Lung microvascular endothelial cell (primary cell): ENCODE data around the gene PPM1D. TPM values are rescaled to one million over a fixed set of nuclear protein-coding genes. Genes with fewer than 3 reads are reported as not detected.
"Not testable (repeated sequence)": the region's sequence is repeated elsewhere in the genome, so short reads cannot be mapped to it uniquely, and the experiment has no call there.

Experiments
- DNase-seq, 2 donors: peaks; one replicate each; pipeline versions ENCODE4 v3.0.0 to v3.0.0-alpha.2; 2010; ENCODE audit warnings: low read depth in 2 of 2
- total RNA-seq: library from RNA; depleted of rRNA; stranded (reverse); fragments of >200 nt; gene quantifications from 2 replicates; pipeline ENCODE4 v1.2.1, GENCODE V29; 2014

PPM1D gene
- total RNA-seq, 1 donor from 2014 or later: 24.2 TPM

DNA sequence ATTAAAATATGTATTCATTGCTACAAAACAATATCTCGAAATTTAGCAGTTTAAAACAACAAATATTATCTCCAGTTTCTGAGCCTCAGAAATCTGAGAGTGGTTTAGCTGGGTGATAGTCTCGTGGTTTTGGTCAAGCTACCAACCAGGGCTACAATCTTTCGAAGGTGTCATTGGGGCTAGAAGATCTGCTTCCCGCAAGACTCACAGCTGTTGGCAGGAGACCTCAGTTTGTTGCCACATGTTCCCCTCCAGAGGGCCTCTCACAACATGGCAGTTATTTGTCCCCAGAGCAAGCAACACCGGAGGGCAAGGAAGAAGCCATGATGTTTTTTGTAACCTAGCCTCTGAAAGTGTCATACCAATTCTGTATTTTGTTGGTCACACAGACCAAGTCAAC is 65.6 kb downstream of the PPM1D start:
- no peak for DNase-seq

DNA sequence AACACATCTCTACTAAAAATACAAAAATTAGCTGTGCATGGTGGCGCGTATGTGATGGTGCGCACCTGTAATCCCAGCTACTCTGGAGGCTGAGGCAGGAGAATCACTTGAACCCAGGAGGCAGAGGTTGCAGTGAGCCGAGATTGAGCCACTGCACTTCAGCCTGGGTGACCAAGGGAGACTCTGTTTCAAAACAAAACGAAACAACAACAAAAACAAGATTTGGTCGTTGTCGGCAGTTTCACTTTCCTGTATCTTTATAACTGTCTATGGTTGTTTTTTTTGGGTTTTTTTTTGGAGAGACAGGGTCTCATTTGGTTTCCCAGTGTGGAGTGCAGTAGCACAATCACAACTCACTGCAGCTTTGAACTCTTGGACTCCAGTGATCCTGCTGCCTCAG is 68.7 kb downstream of the PPM1D start:
- not testable (repeated sequence) for DNase-seq

DNA sequence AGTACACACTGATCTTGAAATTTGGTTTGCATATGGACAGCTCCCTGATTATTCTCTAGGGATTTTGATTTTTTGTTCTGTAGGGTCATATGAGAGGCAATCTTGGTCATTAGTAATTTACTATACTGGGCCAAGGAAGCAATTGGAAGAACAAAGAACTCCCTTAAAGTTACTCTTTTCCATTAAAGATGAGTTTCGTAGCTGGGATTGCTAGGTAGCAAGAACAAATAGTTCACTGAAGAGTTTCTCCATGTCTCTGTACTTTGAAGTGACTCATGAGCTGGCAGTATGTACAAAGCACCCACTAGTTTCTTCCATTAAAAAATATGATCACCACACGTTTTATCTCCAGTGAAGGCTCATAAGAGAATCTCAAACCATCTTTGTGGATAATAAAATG is 71.5 kb downstream of the PPM1D start:
- no peak for DNase-seq

DNA sequence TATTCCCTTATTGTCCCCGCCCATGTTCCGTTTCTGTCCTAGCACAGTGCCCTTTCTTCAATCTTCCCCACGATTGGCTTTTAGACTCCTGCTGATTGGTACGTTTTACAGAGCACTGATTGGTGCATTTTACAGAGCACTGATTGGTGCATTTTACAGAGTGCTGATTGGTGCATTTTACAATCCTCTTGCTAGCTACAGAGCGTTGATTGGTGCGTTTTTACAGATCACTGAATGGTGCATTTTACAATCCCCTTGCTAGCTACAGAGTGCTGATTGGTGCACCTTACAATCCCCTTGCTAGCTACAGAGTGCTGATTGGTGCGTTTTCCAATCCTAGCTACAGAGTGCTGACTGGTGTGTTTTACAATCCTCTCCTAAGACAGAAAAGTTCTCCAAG is 74.6 kb downstream of the PPM1D start:
- not testable (repeated sequence) for DNase-seq

DNA sequence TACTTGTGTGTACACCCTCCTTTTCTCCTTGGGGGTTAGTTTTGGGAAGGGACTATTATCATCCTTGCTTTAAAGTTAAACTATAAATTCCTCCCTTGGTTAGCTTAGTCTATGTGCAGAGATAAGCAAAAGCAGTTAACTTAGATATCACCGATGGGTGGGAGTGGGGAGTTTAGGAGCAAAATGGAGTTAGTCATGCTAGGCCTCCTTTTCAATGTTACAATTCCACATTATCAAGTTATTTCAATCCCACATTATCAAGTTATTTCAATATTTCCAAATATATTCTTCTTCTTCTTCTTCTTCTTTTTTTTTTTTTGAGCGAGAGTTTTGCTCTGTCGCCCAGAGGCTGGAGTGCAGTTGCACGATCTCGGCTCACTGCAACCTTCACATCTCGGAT is 76.0 kb downstream of the PPM1D start:
- no peak for DNase-seq

DNA sequence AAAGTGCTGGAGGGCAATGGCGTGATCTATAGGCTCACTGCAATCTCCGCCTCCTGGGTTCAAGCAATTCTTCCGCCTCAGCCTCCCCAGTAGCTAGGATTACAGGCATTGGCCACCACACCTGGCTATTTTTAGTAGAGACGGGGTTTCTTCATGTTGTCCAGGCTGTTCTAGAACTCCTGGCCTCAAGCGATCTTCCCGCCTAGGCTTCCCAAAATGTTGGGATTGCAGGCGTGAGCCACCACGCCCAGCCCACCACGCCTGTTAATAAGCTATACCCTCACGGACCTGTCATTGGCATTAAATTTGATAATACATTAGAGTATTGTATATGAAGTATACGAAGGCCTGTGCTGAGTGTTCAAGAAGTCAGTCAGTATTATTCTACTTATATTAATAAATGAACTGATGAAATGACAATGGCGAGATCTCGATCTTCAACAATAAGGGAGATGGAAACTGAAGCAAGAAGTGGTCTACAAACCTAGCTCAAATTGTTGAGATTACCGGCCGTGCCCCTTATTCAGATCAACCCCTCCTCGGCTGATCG is 76.8 kb downstream of the PPM1D start:
- DNase-seq: peak in 1 of 2 donors; percentile 0

DNA sequence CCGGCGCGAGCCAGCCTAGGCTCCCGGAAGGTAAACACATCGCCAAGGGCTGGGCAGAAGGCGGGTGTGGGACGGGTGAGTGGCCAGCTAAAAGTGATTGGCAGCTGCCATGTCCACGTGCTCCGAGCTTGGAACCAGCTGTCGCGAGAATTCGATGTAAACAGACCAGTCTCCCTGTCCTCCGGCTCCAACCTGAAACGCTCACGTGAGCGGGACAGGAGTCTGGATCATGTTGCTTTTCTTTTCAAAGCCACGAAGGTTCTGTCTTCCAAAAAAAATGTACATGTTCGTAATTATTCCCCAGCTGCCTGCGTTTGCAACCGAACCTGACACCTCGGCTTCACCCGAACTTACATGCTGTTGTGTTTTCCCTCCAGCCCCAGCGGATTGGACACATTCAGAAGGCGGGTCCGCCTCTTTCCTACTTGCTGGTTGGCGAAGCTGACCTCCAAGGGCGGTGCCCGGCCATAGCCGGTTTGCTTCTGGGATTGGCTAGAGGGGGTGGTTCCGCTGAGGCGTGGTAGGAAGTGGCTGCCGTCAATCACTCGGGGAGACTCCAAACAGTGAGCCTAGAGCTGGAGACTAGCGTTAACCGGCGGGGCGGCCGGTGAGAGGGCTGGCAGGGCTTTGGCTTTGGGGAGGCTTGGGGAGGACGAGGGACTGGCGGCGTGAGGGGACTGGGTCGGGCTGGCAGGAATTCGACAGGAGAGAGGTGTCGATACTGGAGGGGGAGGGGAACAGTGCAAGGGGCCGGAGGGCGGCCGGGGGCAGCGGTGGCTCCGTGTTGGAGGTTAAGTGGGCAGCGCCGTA is 77.5 kb downstream of the PPM1D start, which contains the start of gene BCAS3:
TSS of gene BCAS3 (plus strand) at position 544 of the 810 bp plus-strand sequence.
- peak; percentile 99 for DNase-seq

DNA sequence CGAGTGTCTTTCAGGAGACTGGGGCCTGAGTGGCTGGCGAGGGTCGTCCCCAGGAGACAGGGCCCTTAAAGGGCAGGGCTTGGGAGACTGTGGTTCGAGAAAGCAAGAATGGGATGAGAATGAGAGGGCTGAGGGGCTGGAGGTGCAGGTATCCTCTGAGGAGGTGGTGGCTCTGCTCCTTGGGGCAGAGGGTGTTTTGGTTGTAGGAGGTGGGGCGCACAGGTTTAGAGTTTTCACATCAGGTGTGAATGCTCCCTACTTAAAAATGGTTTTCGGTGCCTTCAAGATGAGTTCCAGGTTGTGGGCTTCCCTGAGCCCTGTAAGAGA is 78.1 kb downstream of the PPM1D start:
- no peak for DNase-seq

DNA sequence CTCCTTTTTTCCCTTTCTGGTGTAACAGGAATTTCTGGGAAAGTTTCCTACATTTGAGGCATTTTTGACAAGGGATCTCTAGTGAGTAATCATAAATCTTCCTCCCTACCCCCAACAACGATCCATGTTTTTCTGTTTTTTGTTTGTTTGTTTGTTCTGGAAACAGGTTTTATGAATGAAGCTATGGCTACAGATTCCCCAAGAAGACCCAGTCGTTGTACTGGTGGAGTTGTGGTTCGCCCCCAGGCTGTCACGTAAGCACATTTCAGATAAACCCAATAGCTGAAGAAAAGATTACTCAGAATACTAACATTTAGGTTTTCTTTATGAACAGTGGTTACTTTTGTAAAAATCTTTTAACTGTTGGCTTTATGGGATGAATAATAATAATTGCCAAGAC is 79.3 kb downstream of the PPM1D start:
- no peak for DNase-seq

DNA sequence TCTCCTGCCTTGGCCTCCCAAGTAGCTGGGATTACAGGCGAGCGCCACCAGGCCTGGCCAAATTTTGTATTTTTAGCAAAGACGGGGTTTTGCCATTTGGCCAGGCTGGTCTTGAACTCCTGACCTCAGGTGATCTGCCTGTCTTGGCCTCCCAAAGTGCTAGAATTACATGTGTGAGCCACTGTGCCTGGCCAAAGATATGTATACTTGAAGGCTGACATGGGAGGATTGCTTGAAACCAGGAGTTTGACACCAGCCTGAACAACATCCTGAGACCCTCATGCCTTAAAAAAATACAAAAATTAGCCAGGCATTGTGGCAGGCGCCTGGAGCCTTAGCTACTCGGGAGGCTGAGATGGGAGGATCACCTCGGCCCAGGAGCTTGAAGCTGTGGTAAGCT is 80.8 kb downstream of the PPM1D start:
- no peak for DNase-seq

DNA sequence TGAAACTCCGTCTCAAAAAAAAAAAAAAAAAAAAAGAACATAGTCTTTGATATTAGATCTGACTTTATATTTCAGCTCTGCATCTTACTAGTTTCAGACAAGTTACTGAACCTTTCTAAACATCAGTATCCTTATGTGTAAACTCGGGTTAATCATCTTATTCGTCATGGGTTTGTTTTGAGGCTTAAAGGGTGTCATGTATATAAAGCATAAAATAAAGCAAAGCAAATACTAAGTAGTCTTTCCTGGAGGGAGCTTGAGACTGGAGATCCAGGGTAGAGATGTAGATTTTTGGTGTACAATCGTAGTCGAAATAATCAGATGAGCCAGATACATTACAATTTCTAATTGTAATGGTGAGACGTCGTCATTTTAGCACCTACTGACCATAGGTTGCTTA is 85.4 kb downstream of the PPM1D start:
- DNase-seq: no peak

DNA sequence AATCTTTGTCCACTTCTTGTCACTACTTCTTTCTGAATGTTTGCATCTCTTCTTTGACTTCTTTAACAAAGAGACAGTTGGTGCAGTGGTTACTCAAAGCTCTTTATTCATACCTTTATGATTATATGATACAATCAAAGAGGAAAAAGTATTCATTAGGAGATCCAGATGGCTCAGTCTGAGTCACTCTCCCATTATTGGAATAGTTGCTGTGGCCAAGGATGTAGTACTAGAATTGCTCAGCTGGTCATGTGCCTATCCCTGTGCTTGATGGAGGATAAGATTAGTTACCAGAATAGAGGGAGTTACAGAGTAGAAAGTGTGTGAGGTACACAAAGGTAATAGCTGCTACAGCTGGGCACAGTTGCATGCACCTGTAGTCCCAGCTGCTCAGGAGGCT is 96.0 kb downstream of the PPM1D start:
- DNase-seq: peak in 1 of 2 donors; percentile 26

DNA sequence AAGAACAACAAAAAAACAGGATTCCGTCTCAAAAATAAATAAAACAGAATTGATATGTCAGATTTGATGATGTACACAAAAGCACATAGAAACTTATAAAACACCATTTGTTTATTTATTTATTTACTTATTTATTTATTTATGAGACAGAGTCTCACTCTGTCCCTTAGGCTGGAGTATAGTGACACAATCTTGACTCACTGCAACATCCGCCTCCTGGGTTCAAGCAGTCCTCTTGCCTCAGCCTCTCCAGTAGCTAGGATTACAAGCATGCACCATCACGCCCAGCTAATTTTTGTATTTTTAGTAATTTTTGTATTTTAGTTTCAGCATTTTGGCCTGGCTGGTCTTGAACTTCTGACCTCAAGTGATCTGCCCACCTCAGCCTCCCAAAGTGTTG is 99.1 kb downstream of the PPM1D start:
- DNase-seq: no peak

DNA sequence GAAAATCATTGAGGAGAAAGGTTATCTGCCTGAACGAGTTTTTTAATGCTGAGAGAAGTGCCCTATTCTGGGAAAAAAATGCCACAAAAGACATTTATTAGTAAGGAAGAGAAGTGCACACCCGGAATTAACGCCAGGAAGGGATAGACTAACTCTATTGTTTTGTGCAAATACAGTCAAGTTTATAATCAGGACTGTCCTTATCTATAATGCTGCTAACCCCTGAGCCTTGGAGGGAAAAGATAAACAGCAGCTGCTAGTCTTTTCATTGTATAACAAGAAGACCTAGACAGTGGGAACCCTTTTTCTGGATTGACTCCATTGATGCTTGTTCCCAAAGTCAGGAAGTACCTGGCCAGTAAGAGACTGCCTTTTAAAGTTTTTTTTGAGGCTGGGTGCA is 104.2 kb downstream of the PPM1D start:
- DNase-seq: peak in 1 of 2 donors; percentile 9

DNA sequence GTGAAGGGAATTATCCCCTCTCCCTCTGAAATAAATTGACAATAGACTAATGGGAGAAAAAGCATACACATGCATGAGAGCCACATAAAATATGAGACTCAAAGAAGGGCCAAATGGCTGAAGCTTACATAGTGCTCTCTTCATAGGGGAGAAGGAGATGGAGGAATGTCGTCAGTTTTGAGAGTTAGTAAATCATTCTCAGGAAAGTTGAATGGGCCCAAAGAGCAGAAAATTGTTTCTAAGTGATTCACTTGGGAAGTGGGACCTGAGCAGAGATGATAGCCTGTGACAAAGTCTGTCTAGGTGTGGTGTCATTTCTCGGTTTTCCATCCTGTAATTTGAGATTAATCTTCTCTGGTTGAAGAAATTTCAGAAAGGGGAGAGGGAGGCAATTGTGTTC is 112.7 kb downstream of the PPM1D start:
- DNase-seq: no peak

DNA sequence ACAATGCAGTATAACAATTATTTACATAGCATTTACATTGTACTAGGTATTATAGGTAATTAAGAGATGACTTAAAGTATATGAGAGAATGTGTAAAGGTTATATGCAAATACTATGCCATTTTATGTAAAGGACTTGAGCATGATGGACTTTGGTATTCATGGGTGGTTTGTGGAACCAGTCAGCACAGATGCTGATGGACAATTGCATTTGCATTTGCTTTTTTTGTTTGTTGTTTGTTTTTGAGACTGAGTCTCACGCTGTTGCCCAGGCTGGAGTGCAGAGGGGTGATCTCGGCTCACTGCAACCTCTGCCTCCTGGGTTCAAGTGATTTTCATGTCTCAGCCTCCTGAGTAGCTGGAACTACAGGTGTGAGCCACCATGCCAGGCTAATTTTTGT is 113.6 kb downstream of the PPM1D start:
- no peak for DNase-seq

Other genes with a start within 250 kb of the PPM1D start
- gene USP32, start 208.1 kb upstream of the PPM1D start, total RNA-seq: 34.4 and 48.4 TPM in 2 replicates
- not detected in 2 replicates for gene CHCT1, start 177.7 kb upstream of the PPM1D start, total RNA-seq
- gene APPBP2, start 74.0 kb upstream of the PPM1D start, total RNA-seq: 23.0 and 23.5 TPM in 2 replicates
- 10.9 and 17.9 TPM in 2 replicates for gene BCAS3, start 77.7 kb downstream of the PPM1D start, total RNA-seq